CD14-positive monocyte (primary cell): ENCODE results near the gene DENND5B. TPM values are rescaled to one million over a fixed set of nuclear protein-coding genes. Genes with fewer than 3 reads are reported as not detected.

ENCODE experiments used
- DNase-seq, 3 donors: peaks; one replicate each; pipeline ENCODE4 v3.0.0-alpha.2; 2011 to 2022
- H2AFZ ChIP-seq: 2 replicates; pipeline ENCODE4 v1.6.0; 2012; ENCODE audit warnings: mild to moderate bottlenecking, low read depth, low read length, inconsistent platforms; ENCODE audit not compliant: insufficient read depth, poor library complexity, severe bottlenecking
- H3K27ac ChIP-seq, 2 donors: 1 replicate in 1 of 2; 2 replicates in 1 of 2; pipeline ENCODE4 v1.5.1; 2012 to 2013; ENCODE audit warnings: low read length in 2 of 2, control low read depth in 1 of 2, inconsistent platforms in 1 of 2, low read depth in 1 of 2, mild to moderate bottlenecking in 1 of 2
- H3K27me3 ChIP-seq, 2 donors: one replicate each; pipeline versions ENCODE4 v1.6.0 to v1.6.1; 2011 to 2013; ENCODE audit warnings: low read length in 2 of 2; ENCODE audit not compliant: control insufficient read depth in 2 of 2, insufficient read depth in 2 of 2
- H3K36me3 ChIP-seq, 2 donors: replicated peaks in 1 of 2; 1 replicate in 1 of 2; 2 replicates in 1 of 2; pipeline versions ENCODE4 v1.5.1 to v1.6.1; 2012 to 2013; ENCODE audit warnings: low read length in 2 of 2, control low read depth in 1 of 2, inconsistent platforms in 1 of 2, mild to moderate bottlenecking in 1 of 2; ENCODE audit not compliant: insufficient read depth in 2 of 2, control insufficient read depth in 1 of 2
- H3K4me1 ChIP-seq, 2 donors: 1 replicate in 1 of 2; 2 replicates in 1 of 2; pipeline versions ENCODE4 v1.5.1 to v1.6.1; 2012 to 2013; ENCODE audit warnings: low read length in 2 of 2, control low read depth in 1 of 2, inconsistent platforms in 1 of 2, mild to moderate bottlenecking in 1 of 2, moderate library complexity in 1 of 2; ENCODE audit not compliant: insufficient read depth in 2 of 2, control insufficient read depth in 1 of 2
- H3K4me2 ChIP-seq: replicated peaks from 2 replicates; pipeline ENCODE3; 2012; ENCODE audit warnings: low read length, moderate library complexity, mild to moderate bottlenecking; ENCODE audit not compliant: poor library complexity, severe bottlenecking; ENCODE audit errors: extremely low read depth
- H3K4me3 ChIP-seq, 3 experiments: fragments of 200-600 bp in 1 of 3; sonication (generic) in 1 of 3; replicated peaks in 1 of 3; 1 replicate in 2 of 3; 2 replicates in 1 of 3; pipeline ENCODE4 v1.5.1; 2011 to 2013; ENCODE audit warnings: low read length in 3 of 3, mild to moderate bottlenecking in 3 of 3, control low read depth in 2 of 3, low read depth in 2 of 3, inconsistent platforms in 1 of 3, moderate library complexity in 1 of 3
- H3K79me2 ChIP-seq: 2 replicates; pipeline ENCODE4 v1.6.0; 2012; ENCODE audit warnings: mild to moderate bottlenecking, control low read depth, inconsistent platforms, low read length, moderate library complexity; ENCODE audit not compliant: insufficient read depth
- H3K9ac ChIP-seq: 2 replicates; pipeline ENCODE4 v1.6.0; 2017; ENCODE audit warnings: low read length, mild to moderate bottlenecking; ENCODE audit not compliant: insufficient read depth, poor library complexity, severe bottlenecking
- H3K9me3 ChIP-seq, 2 donors: replicated peaks in 1 of 2; 1 replicate in 1 of 2; 2 replicates in 1 of 2; pipeline versions ENCODE4 v1.5.1 to v1.6.1; 2012 to 2013; ENCODE audit warnings: low read length in 2 of 2, control low read depth in 1 of 2; ENCODE audit not compliant: control insufficient read depth in 1 of 2, insufficient read depth in 1 of 2
- H4K20me1 ChIP-seq: 2 replicates; pipeline ENCODE4 v1.6.0; 2012; ENCODE audit warnings: mild to moderate bottlenecking, low read length, control low read depth, moderate library complexity; ENCODE audit not compliant: insufficient read depth
- H3K27ac Mint-ChIP-seq, 7 donors: one replicate each; pipeline ENCODE4 v1.8.0; 2020; ENCODE audit warnings: mild to moderate bottlenecking in 7 of 7, mixed read lengths in 7 of 7, moderate library complexity in 6 of 7, inconsistent platforms in 2 of 7
- H3K27me3 Mint-ChIP-seq, 3 donors: one replicate each; pipeline ENCODE4 v1.8.0; 2021 to 2022; ENCODE audit warnings: low read depth in 3 of 3, mild to moderate bottlenecking in 3 of 3, mixed read lengths in 3 of 3, moderate library complexity in 3 of 3, inconsistent platforms in 1 of 3
- H3K36me3 Mint-ChIP-seq, 2 donors: one replicate each; pipeline ENCODE4 v1.8.0; 2020; ENCODE audit warnings: mixed read lengths in 2 of 2, inconsistent platforms in 1 of 2, mild to moderate bottlenecking in 1 of 2
- H3K4me1 Mint-ChIP-seq: one replicate; pipeline ENCODE4 v1.8.0; 2020; ENCODE audit warnings: mild to moderate bottlenecking, mixed read lengths
- H3K4me3 Mint-ChIP-seq, 2 donors: one replicate each; pipeline ENCODE4 v1.8.0; 2020; ENCODE audit warnings: mild to moderate bottlenecking in 2 of 2, mixed read lengths in 2 of 2, moderate library complexity in 1 of 2
- H3K9me3 Mint-ChIP-seq, 7 donors: one replicate each; pipeline ENCODE4 v1.8.0; 2020 to 2022; ENCODE audit warnings: mixed read lengths in 7 of 7, mild to moderate bottlenecking in 6 of 7, moderate library complexity in 6 of 7, inconsistent platforms in 2 of 7
- WGBS: methylation state at CpG from one replicate; pipeline ENCODE4 v1.1.5; 2013; ENCODE audit warnings: missing lambda C conversion rate; ENCODE audit not compliant: insufficient coverage; 5-methylcytosine and 5-hydroxymethylcytosine counted together
- intact Hi-C, 2 donors: fragments of 100-400 bp; cut with micrococcal nuclease; formaldehyde crosslinking; loops; one replicate each; pipeline versions ENCODE4 v1.15.0 to v1.15.1; 2023
- polyA plus RNA-seq, 3 donors: library from polyadenylated mRNA; depleted of rRNA in 1 of 3; unstranded in 2 of 3; stranded (reverse) in 1 of 3; fragments of 300-500 nt in 2 of 3; fragments of >200 nt in 1 of 3; fragmentation: Illumina TruSeq in 2 of 3; gene quantifications; 1 replicate in 2 of 3; 2 replicates in 1 of 3; pipeline ENCODE4 v1.2.3, GENCODE V29; 2012 to 2021
- TF ChIP-seq, protein P1 (sequence below): fragments of 200-600 bp; IDR thresholded peaks from one replicate; pipeline ENCODE4 v1.8.0; 2022; ENCODE audit warnings: antibody characterized with exemption, mild to moderate bottlenecking

The DENND5B gene
- polyA plus RNA-seq, 3 donors: 0.23 to 0.36 (median 0.36) TPM

GRCh38 chr12:31471051-31471450 is 119.9 kb downstream of the DENND5B start:
- Mint-ChIP-seq H3K4me1 (peaks cover 2% of the 10 kb centered on the region), H3K4me3 (no peak overlapping the region)

GRCh38 chr12:31470459-31470858 is 120.5 kb downstream of the DENND5B start:
- H3K9me3 ChIP-seq: no peaks in the 10 kb centered on the region
- Mint-ChIP-seq H3K27me3 (peaks cover 0 to 2% (median 0%) of the 10 kb centered on the region in 3 donors), H3K4me1 (peaks cover under 1% of the 10 kb centered on the region), H3K4me3 (no peak overlapping the region), H3K9me3 (peaks cover 0 to 2% (median under 1%) of the 10 kb centered on the region in 7 donors), H3K36me3 (no peaks in the 10 kb centered on the region), H3K27ac (peak overlapping the region in 2 of 7 donors; percentile 13 to 81)
- no peak overlapping the region for H2AFZ ChIP-seq
- H3K4me2 ChIP-seq: no peak overlapping the region
- no peak overlapping the region for H3K4me3 ChIP-seq
- no peaks in the 10 kb centered on the region for H3K27me3 ChIP-seq
- no peaks in the 10 kb centered on the region for H3K36me3 ChIP-seq
- H3K4me1 ChIP-seq: no peaks in the 10 kb centered on the region
- intact Hi-C loops: no loop called here
- H4K20me1 ChIP-seq: no peaks in the 10 kb centered on the region
- no peak overlapping the region for H3K9ac ChIP-seq
- no peaks in the 10 kb centered on the region for H3K79me2 ChIP-seq
- TF ChIP-seq, protein P1, sequence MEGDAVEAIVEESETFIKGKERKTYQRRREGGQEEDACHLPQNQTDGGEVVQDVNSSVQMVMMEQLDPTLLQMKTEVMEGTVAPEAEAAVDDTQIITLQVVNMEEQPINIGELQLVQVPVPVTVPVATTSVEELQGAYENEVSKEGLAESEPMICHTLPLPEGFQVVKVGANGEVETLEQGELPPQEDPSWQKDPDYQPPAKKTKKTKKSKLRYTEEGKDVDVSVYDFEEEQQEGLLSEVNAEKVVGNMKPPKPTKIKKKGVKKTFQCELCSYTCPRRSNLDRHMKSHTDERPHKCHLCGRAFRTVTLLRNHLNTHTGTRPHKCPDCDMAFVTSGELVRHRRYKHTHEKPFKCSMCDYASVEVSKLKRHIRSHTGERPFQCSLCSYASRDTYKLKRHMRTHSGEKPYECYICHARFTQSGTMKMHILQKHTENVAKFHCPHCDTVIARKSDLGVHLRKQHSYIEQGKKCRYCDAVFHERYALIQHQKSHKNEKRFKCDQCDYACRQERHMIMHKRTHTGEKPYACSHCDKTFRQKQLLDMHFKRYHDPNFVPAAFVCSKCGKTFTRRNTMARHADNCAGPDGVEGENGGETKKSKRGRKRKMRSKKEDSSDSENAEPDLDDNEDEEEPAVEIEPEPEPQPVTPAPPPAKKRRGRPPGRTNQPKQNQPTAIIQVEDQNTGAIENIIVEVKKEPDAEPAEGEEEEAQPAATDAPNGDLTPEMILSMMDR: no peak
- no peak for DNase-seq
- no peak overlapping the region for H3K27ac ChIP-seq

More at GRCh38 chr12:31471051-31471450, 119.9 kb downstream of the DENND5B start:
- intact Hi-C loops: no loop called here
- Histone ChIP-seq H3K9me3 (no peaks in the 10 kb centered on the region), H4K20me1 (no peaks in the 10 kb centered on the region), H3K4me1 (no peaks in the 10 kb centered on the region), H3K27ac (no peak overlapping the region), H3K36me3 (no peaks in the 10 kb centered on the region), H3K27me3 (no peaks in the 10 kb centered on the region), H3K4me2 (no peak overlapping the region), H3K79me2 (no peaks in the 10 kb centered on the region), H3K9ac (no peak overlapping the region), H2AFZ (no peak overlapping the region), H3K4me3 (no peak overlapping the region)
- TF ChIP-seq, protein P1: no peak
- WGBS: no CpG with 5 or more reads among the region's 6 CpGs
- Mint-ChIP-seq H3K27ac (peak overlapping the region in 1 of 7 donors; percentile 12), H3K36me3 (no peaks in the 10 kb centered on the region), H3K9me3 (peaks cover 0 to 4% (median 1%) of the 10 kb centered on the region in 7 donors), H3K27me3 (peaks cover 0 to 1% (median 0%) of the 10 kb centered on the region in 3 donors)
- DNase-seq: no peak
